Transverse colon (tissue), 4 donors: Measurements from ENCODE around the gene ALDH4A1. TPM values are rescaled to one million over a fixed set of nuclear protein-coding genes. Genes with fewer than 3 reads are reported as not detected.

Experiments
- DNase-seq: peaks from one replicate; pipeline ENCODE4 v3.0.0-alpha.2; 2019
- H3K27ac ChIP-seq, 4 donors: fragments of 200-600 bp; sonication (generic); 2 replicates each; pipeline ENCODE4 v1.5.1; 2016 to 2018; ENCODE audit warnings: inconsistent platforms in 4 of 4
- H3K27me3 ChIP-seq: fragments of 200-600 bp; sonication (generic); 2 replicates; pipeline ENCODE4 v1.5.1; 2017; ENCODE audit warnings: inconsistent platforms
- H3K36me3 ChIP-seq, 4 donors: fragments of 200-600 bp; sonication (generic); 2 replicates each; pipeline ENCODE4 v1.5.1; 2017 to 2019; ENCODE audit warnings: inconsistent platforms in 4 of 4
- H3K4me1 ChIP-seq, 4 donors: fragments of 200-600 bp; sonication (generic); 2 replicates each; pipeline ENCODE4 v1.5.1; 2017 to 2020; ENCODE audit warnings: inconsistent platforms in 4 of 4
- H3K4me3 ChIP-seq, 4 donors: fragments of 200-600 bp; sonication (generic); 1 replicate in 1 of 4; 2 replicates in 3 of 4; pipeline versions ENCODE4 v1.5.1 to v1.6.1; 2017 to 2019; ENCODE audit warnings: inconsistent platforms in 4 of 4
- H3K9me3 ChIP-seq, 2 donors: fragments of 200-600 bp; sonication (generic); 2 replicates each; pipeline ENCODE4 v1.5.1; 2017 to 2019; ENCODE audit warnings: inconsistent platforms in 2 of 2
- EP300 ChIP-seq: sonication (generic); formaldehyde crosslinking; IDR thresholded peaks from one replicate; pipeline ENCODE4 v1.6.1; 2017; ENCODE audit warnings: antibody characterized with exemption, low read depth
- POLR2A ChIP-seq: fragments of 450-650 bp; IDR thresholded peaks from one replicate; pipeline ENCODE4 v1.6.1; 2016; ENCODE audit warnings: antibody characterized with exemption, mild to moderate bottlenecking, moderate library complexity
- POLR2AphosphoS5 ChIP-seq, 3 donors: sonication (generic); formaldehyde crosslinking; IDR thresholded peaks; one replicate each; pipeline ENCODE4 v1.6.1; 2016; ENCODE audit warnings: antibody characterized with exemption in 3 of 3
- whole genome bisulfite sequencing, 2 donors: methylation state at CpG; one replicate each; pipeline ENCODE4 v1.1.5; 2018; ENCODE audit warnings: low coverage in 1 of 2; 5-methylcytosine and 5-hydroxymethylcytosine counted together
- in situ Hi-C, 4 donors: fragments of 200-750 bp; cut with MboI; loops; one replicate each; pipeline versions ENCODE4 v1.15.0 to v1.15.1; 2017; ENCODE audit warnings: low sequenced_read_pairs in 3 of 4, low pct_ligation_motif_present in 1 of 4, low pct_unique_long_range_greater_than_20kb in 1 of 4
- intact Hi-C: fragments of 100-400 bp; cut with DNase I; formaldehyde crosslinking; loops from one replicate; pipeline ENCODE4 v1.15.1; 2023; ENCODE audit warnings: low total_unique reads
- total RNA-seq, 4 donors: library from RNA; depleted of rRNA; stranded (reverse); fragments of >200 nt; gene quantifications; one replicate each; pipeline ENCODE4 v1.1.0, GENCODE V29; 2016
- TF ChIP-seq, protein P1 (sequence below), 5 experiments: fragments of 200-600 bp in 3 of 5; fragments of 450-650 bp in 2 of 5; sonication (generic) in 3 of 5; IDR thresholded peaks; 1 replicate in 2 of 5; 2 replicates in 3 of 5; pipeline ENCODE4 v1.5.1; 2016 to 2017; ENCODE audit warnings: antibody characterized with exemption in 5 of 5, inconsistent platforms in 3 of 5, mild to moderate bottlenecking in 2 of 5, moderate library complexity in 1 of 5

The ALDH4A1 gene
- total RNA-seq, 4 donors from 2014 or later: 3.8 to 6.0 (median 4.8) TPM

GRCh38 chr1:18879791-18880309, 22.5 kb downstream of the ALDH4A1 start:
- Histone ChIP-seq H3K36me3 (no peaks in the 10 kb centered on the region), H3K9me3 (no peaks in the 10 kb centered on the region), H3K27ac (no peak overlapping the region), H3K4me1 (peaks cover 0 to 5% (median 1%) of the 10 kb centered on the region in 4 donors), H3K4me3 (no peak overlapping the region), H3K27me3 (no peaks in the 10 kb centered on the region)
- intact Hi-C loops: loop anchor here (10.0 kb wide), 1 partner anchor 215 kb away; no protein-coding TSS in a partner anchor
- in situ Hi-C loops: loop anchor here in 1 of 4 donors (10.0 kb wide), 1 partner anchor 225 kb away; no protein-coding TSS in a partner anchor
- TF ChIP-seq, protein P1, sequence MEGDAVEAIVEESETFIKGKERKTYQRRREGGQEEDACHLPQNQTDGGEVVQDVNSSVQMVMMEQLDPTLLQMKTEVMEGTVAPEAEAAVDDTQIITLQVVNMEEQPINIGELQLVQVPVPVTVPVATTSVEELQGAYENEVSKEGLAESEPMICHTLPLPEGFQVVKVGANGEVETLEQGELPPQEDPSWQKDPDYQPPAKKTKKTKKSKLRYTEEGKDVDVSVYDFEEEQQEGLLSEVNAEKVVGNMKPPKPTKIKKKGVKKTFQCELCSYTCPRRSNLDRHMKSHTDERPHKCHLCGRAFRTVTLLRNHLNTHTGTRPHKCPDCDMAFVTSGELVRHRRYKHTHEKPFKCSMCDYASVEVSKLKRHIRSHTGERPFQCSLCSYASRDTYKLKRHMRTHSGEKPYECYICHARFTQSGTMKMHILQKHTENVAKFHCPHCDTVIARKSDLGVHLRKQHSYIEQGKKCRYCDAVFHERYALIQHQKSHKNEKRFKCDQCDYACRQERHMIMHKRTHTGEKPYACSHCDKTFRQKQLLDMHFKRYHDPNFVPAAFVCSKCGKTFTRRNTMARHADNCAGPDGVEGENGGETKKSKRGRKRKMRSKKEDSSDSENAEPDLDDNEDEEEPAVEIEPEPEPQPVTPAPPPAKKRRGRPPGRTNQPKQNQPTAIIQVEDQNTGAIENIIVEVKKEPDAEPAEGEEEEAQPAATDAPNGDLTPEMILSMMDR (IDR thresholded peaks at IDR 0.05): no peak
- no peak for TF ChIP-seq EP300
- no peak for TF ChIP-seq POLR2AphosphoS5 (IDR thresholded peaks at IDR 0.05)
- no peak for TF ChIP-seq POLR2A
- no peak for DNase-seq
- 61% methylated on average over 17 of the region's 21 CpGs; no CpG with 5 or more reads in 1 of the 2 donors for WGBS, 2 donors

GRCh38 chr1:18879215-18879790, 23.1 kb downstream of the ALDH4A1 start:
- Histone ChIP-seq H3K4me1 (peaks cover 0 to 5% (median 2%) of the 10 kb centered on the region in 4 donors), H3K27ac (no peak overlapping the region), H3K9me3 (no peaks in the 10 kb centered on the region), H3K4me3 (no peak overlapping the region), H3K27me3 (no peaks in the 10 kb centered on the region), H3K36me3 (no peaks in the 10 kb centered on the region)
- in situ Hi-C loops: no loop called here
- DNase-seq: no peak
- 64 to 80% methylated on average over 5 to 12 of the region's 12 CpGs for WGBS, 2 donors
- TF ChIP-seq POLR2AphosphoS5 (IDR thresholded peaks at IDR 0.05) (no peak), POLR2A (no peak), EP300 (no peak)
- TF ChIP-seq, protein P1 (IDR thresholded peaks at IDR 0.05): no peak
- intact Hi-C loops: no loop called here

DNA sequence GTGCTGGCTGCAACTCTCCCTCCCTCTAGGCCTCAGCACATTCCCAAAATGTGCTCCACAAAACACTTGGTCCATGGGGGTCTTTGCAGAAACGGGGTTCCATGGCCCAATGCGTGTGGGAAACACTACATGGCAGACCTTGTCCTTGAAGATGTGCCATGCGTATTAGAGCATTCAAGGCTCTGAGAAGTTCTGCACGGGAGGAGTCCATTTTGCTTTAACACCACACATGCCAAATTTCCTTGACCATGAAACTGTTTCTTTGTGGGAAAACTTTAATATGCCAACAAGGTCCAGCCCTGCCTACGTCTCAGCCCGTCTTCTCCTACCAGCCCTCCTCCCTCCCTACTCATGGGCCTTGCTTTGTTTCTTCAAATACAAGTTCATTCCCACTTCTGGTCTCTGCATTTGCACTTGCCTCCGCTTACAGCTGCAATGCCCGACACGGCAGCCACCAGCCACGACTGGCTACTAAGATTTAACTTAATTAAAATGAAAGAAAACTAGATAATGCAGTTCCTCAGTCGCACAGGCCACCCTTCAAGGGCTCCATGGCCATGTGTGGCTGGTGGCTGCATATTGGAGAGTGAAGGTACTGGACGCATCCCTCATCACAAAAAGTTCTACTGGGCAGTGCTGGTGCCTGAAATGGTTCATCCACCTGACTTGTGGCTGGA, 23.7 kb downstream of the ALDH4A1 start:
- DNase-seq: no peak
- Histone ChIP-seq H3K27ac (no peak overlapping the region), H3K4me1 (peaks cover 0 to 5% (median 2%) of the 10 kb centered on the region in 4 donors), H3K36me3 (no peaks in the 10 kb centered on the region), H3K27me3 (no peaks in the 10 kb centered on the region), H3K4me3 (no peak overlapping the region), H3K9me3 (no peaks in the 10 kb centered on the region)
- intact Hi-C loops: no loop called here
- 89 to 92% methylated on average over 8 to 12 of the region's 12 CpGs for WGBS, 2 donors
- TF ChIP-seq POLR2AphosphoS5 (IDR thresholded peaks at IDR 0.05): no peak
- in situ Hi-C loops: no loop called here

DNA sequence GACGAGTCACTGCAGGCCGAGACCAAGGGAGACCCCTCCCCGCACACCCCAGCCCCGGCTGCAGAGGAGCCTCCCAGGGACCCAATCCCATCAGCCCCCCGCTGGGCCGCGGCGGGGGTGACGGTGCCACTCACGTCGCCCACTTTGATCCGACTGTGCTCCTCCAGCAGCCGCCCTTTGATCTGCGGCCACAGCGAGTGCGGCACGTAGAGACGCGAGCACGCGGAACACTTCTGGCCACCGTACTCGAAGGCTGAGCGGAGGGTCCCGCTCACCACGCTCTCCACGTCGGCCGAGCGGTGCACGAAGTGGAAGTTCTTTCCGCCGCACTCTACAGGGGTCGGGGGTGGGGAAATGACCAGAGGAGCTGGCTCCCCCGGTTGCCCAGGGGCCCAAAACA, 25.1 kb downstream of the ALDH4A1 start:
- Histone ChIP-seq H3K4me3 (no peak overlapping the region), H3K4me1 (peaks cover 0 to 5% (median 2%) of the 10 kb centered on the region in 4 donors), H3K9me3 (no peaks in the 10 kb centered on the region), H3K27me3 (no peaks in the 10 kb centered on the region), H3K36me3 (no peaks in the 10 kb centered on the region), H3K27ac (no peak overlapping the region)
- 95% methylated on average over 30 of the region's 35 CpGs; no CpG with 5 or more reads in 1 of the 2 donors for WGBS, 2 donors
- TF ChIP-seq, protein P1 (IDR thresholded peaks at IDR 0.05): no peak
- TF ChIP-seq POLR2AphosphoS5 (IDR thresholded peaks at IDR 0.05): no peak
- TF ChIP-seq POLR2A: no peak
- no peak for TF ChIP-seq EP300
- in situ Hi-C loops: no loop called here
- intact Hi-C loops: no loop called here
- DNase-seq: no peak
